Fibroblast of peridontal ligament (primary cell): Measurements from ENCODE around the gene CASZ1.

Experiments
- DNase-seq: peaks from one replicate; pipeline ENCODE4 v3.0.0-alpha.2; 2010; ENCODE audit errors: extremely low read depth

CASZ1 gene

GRCh38 chr1:10793129-10793651 lies 3.3 kb downstream of the CASZ1 start:
- peak; percentile 20 for DNase-seq

DNA sequence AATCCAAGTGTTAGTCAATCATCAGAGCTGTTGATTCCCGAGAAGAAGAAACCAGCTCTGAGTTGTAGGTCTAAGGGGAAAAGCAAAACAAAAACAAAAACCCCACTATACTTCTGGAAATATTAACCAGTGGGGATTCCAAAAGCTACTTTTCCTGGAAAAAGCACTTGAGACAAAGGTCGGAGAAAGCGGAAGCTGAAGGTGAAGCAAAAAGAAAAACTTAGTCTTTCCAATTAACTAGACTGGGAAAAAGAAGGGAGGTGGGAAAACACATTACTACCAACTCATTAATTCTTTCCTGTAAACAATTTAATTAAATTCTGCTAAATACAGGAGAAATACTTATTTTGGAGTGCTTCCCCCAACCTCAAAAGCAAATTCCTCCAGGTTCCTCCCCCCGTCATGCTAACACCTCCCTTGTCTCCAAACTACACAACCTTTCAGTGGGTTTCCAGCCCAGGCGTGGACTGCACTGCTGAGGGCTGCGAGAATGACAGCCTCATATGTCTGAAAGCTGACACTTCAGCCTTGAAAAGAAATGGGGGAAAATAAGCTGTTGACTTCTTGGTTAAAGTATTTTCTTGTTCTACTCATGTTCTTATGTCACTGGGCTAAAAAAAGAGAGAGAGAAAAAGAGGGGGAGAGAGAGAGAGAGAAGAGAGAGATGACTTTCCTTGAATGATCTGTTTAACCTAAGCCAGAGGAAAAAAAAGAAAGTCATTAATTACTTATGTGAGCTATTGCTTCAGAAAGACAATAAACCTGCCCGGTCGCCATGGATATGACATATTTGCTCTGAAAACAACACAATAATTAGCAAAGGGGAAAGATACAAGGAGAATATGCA lies 5.1 kb downstream of the CASZ1 start:
- DNase-seq = no peak

- no peak for DNase-seq
Measured at GRCh38 chr1:10789803-10790702, 6.4 kb downstream of the CASZ1 start.

DNA sequence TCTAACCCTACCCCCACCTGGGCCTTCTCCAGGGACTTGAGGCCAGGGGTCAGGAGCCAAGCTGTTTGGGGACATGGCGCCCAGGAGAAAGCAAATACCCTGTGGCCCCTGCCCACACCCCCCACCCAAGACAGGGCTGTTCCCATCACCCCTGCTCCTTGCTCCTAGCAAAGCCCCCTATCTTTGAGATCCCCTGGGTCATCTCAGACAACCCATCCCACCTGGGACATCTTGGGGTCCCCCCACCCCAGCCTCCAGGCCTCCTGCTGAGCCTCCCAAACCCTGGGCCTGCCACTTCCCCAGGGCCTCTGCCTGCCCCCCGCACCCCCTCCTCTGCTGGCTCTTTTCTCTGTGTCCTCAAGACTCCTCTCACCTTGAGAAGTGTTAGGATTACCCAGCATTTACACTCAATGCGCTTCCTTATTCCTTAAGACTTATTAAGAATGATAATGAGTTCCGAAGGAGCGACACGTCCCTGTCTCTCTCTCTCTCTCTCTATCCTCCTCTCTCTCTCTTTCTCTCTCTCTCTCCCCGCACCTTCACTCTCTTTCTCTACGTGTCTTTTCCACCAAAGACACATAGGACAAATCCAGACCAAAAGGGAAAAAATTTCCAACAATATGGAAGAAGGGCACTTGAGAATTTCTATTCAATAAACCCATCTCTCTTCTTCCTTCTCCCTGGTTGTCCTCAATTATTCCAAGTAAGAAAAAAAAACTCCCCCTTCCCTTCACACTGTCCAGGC lies 7.2 kb downstream of the CASZ1 start:
- no peak for DNase-seq

DNA sequence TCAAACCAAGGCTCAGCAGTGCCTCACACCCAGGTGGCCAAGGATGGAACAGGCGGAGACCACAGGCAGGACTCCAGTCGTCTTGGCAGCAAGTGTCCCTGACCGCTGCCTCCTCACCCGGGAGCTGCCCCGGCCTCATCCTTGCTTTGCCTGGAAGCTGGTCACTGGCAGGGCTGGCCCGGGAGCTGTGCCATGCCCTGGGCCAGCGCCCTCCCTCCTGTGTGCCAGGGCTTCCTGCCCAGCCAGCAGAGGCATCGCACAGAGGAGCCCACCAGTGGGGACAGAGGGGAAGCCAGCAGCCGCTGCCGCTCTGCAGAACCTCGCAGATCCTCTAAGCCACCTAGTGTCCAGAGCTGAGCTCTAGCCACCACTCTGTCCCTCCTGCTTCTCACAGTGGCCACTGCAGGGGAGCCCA lies 7.8 kb downstream of the CASZ1 start:
- DNase-seq = no peak

- DNase-seq = no peak
Measured at GRCh38 chr1:10787286-10787685, 9.2 kb downstream of the CASZ1 start.

DNA sequence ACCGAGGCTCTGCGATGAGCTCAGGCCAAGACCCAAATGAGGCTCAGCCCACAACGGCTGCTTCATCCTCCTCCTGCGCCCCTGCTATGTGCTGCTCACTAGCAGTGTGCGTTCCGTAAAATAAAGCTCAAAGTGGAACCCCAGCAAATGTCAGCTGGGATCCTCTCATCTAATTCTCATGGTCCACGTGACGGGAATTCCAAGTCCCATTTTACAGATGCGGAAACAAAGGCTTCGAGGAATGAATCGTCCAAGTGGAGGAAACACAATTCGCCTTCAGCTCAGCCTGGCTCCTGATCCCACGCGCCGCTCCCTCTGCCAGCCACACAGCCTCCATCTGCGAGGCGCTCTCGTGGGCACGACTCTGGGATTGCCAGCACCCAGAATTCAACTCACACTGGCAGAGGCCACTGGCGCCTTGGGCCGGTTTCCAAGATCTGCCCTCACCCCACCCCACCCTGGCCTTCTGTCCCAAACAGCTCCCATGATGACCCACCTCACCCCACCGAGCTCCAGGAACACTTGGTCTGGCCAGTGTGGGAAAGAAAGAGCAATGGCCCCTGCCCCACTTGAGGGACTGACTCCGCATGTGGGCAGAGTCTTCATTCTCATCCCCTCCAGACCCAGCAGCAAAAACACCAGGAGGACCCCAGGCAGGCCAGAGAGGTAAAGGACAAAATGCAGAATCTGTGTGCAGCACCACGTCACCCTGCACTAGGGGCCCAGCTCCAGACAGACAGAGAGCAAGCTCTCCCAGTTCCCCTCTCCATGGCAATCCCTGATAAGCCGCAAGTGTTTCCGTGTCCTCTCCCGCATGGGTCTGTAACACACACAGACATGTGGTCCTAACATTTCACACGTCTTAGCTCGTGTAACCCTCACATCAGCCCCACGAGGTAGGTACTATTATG lies 10.5 kb downstream of the CASZ1 start:
- DNase-seq = no peak

- DNase-seq = no peak
Measured at GRCh38 chr1:10784998-10785727, 11.3 kb downstream of the CASZ1 start.

DNA sequence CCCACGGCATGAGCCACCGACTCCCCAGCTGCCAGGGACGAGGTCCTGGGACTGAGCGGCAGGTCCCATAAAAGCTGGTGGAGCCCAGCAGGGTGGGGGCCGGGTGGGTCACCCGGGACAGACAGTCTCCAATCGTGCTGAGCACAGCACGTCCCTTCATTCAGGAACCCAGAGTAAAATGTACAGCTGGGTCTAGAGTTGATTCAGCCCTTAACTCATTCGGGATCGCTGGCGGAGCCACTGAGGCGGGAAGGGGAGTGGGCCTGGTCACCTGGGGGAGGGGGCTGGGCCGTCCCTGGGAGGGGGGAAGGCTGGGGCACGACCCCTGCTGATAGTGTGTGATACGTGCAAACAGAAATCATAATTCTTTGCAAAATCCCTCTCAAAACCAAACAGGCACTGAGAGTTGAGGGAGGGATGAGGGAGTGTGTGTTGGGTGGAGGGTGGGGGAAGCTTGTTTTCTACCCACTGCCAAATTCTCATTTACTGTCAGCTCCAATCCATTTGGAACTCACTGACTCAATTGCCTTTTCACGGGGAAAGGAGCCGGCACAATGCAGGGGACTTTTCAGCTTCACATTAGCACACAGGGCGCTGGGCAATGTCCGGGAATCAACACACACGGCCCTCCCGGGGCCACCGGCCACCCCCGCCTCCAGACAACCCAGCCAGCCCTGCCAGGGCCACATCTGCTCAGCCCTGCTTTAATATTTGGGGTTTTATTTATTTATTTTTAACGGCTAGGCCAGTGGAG lies 13.8 kb downstream of the CASZ1 start:
- no peak for DNase-seq

GRCh38 chr1:10781137-10781536 lies 15.3 kb downstream of the CASZ1 start:
- DNase-seq = no peak

- no peak for DNase-seq
Measured at GRCh38 chr1:10779841-10780240, 16.6 kb downstream of the CASZ1 start.

GRCh38 chr1:10779201-10779600 lies 17.2 kb downstream of the CASZ1 start:
- DNase-seq = no peak

DNA sequence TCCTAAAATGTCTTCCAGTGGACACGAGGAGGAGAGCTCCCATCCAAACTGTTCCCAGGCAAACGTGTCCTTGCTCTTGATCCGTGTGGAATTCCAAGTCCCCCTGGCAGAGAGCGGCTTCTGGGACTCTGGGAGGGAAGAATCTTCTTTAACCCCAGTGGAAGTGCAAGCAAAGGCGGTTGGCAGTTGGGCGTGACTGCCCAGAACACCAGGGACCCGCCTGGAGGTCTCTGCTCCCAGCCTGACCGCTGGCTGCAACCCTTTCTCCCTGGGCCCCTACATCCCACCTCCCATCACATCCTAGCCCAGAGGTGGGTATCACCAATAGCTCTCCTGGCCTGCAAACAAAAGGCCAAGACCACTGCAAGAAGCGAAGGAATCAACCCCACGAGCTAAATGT lies 17.8 kb downstream of the CASZ1 start:
- DNase-seq = no peak

DNA sequence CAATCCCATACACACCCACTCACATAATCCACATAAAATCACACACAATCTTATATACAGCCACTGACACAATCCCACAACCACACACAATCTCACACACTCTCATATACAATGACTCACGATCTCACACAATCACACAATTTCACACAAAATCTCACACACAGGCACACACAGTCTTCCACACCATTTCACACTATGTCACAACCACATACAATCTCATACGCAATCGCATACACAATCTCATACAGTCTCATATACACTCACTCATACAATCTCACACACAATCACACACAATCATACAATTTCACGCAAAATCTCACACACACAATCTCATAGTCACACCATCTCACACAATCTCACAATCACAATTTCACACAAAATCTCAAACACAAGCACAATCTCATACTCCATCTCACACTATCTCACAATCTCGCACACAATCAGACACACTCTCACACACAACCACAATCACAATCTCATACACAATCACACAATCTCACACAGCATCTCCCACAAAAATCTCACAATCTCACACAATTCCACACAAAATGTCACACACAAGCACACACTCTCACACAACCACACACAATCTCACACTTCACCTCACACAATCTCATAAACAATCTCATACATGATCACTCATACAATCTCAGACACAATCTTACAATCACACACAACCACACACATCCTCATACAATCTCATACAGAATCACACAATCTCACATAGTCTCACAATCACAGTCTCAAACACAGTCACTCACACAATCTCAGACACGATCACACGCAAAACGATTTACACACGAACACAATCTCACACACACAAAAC lies 18.5 kb downstream of the CASZ1 start:
- DNase-seq = no peak

- DNase-seq = no peak
Measured at GRCh38 chr1:10776190-10776905, 20.1 kb downstream of the CASZ1 start.

- no peak for DNase-seq
Measured at GRCh38 chr1:10775763-10776162, 20.7 kb downstream of the CASZ1 start.

- no peak for DNase-seq
Measured at GRCh38 chr1:10774615-10775310, 21.7 kb downstream of the CASZ1 start.
